Activated CD4-positive, CD25-positive, alpha-beta regulatory T cell treated with anti-CD3 and anti-CD28 coated beads, Interleukin-2, amount 50 U/mL, for 16 hours (primary cell): ENCODE results near the gene PMEPA1.
A peak's percentile ranks its signal among the peaks of the same experiment; 100 is the strongest.

Experiments
- DNase-seq: peaks from one replicate; pipeline ENCODE4 v3.0.0-alpha.2; 2020; ENCODE audit warnings: low read depth, low spot score

Gene PMEPA1

DNA sequence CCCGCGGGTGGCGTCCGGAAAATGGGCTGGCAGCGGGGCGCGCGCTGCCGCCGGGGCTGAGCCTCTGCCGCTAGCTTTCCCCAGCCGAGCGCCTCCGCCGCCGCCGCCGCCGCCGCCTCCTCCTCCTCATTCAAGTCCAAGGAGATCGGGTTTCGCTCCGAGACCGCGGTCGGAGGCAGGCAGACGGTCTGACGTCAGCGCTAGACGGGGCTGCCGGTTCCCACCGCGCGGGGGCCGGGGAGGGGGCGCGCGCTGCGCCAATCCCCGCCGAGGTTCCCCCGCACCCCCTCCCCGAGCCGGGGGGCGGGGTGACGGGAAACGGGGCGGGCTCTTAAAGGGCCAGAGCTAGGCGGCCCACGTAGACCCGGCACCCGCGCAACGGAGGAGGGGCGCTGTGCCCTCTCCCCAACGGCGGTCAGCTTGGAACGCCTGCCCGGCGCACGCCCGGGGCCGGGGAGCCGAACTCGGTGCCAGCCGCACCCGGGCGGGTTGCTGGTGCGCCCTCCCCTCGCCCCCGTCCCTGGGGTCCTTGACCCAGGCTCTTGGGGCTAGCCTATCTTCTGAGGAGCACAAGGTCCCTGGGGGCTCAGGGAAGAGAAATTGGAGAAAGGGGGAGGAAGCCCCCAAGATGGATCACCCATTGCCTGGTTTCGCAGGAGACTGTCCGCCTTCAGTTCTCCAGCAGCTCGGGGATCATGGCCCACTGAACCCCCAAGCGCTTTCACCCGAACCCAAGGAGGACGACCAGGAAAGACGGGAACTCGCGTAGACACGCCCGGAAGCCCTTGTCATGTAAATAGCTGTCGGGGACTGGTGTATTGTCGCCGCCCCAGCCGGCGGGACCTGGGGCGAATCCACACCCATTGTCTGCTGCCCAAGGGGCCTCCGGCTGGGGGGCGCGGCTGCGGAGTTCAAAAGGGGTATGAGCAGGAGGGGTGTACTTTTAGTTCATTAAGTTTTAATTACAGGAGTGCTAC is at the start of gene PMEPA1:
Gene PMEPA1 (minus strand): TSS at position 193 of the 977 bp plus-strand sequence. CDS start 433 bp downstream, outside the sequence.
- DNase-seq: peak; percentile 69

DNA sequence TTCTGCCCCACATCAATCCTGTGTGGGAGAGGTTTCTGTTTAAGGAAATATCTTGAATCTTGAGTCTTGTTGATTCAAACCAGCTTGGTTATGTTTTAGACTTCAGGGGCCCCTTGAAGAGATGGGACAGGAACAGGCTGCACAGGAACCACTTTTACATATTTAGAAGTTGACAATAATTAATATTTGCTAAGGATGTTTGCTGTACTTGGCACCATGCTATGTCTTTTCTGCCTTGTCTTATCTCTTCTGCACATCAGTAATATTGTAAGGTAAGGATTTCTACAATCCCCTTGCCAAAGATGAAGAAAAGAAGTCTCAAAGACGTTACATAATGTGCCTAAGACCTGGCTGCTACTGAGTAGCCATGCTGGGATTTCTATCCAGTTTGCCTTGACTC is 48.0 kb upstream of the PMEPA1 start:
- DNase-seq: no peak

DNA sequence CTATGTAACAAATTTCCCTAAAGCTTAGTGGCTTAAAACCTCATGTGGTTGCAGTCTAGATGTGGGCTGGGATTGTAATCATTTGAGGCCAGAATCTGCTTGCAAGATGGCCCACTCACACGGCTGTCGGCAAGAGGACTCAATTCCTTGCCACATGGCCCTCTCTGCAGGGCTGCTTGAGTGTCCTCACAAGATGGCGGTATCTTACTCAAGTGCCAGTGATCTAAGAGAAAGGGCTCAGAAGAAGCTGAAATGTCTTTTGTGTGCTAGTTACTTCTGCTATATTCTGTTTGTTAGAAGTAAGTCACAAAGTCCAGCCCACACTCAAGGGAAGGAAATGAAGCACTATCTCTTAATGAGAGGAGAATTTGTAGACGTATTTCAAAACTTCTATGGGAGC is 47.1 kb upstream of the PMEPA1 start:
- no peak for DNase-seq

DNA sequence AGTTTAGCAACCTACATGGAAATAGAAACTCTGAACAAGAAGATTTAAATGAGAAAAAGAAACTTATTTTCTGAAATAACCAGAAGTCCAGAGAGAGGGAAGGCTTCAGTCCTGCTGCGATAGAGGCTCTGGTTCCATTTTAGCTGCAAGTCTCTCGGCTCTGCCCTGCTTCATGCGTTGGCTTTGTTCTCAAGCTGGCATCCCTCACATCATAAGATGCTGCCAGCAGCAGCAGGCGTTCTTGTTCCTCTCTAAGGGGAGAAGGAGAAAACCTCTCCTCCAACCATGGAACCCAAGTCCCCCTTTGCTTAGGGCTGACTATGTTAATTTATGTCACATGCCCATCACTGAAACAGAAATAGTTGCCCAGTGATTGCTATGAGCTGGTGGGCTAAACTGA is 46.4 kb upstream of the PMEPA1 start:
- DNase-seq: no peak

GRCh38 chr20:57755609-57756008 is 45.8 kb upstream of the PMEPA1 start:
- no peak for DNase-seq

GRCh38 chr20:57754190-57754589 is 44.4 kb upstream of the PMEPA1 start:
- no peak for DNase-seq

DNA sequence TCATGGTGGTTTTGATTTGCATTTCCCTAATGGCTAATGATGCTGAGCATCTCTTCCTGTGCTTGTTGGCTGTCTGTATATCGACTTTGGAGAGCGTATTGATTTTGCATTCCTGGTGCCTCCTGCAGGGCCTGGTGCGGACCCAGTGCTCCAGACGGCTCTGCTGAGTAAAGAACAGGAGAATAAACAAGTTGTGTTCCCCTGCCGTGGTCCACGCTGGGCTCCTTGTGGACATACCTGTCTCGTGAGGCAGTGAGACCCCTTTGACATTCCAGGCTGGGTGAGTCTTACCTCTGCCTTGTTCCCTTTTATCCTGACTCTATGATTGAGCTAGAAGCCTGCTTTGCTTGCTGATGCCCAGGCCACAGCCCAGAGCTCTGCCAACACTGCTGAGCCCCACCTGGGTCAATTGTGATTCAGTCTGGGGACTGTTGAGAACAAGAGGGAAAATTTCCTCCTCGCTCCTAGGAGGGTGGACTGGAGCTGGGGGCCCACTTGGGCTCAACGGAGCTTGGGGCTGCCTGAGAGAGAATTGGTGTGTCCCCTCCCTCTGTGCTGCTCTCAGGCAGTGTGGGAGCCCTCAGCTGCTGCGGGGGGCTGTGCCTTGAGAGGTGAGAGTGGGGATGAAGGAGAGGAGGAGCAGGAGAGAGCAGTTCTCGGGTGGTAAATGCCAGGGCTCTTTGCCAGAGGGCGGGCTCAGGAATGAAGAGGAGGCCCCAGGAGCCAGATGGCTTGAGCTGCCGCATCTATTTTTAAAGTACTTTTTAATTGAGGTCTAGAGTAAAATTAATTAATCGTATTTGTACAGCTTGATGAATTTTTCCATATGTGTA is 43.7 kb upstream of the PMEPA1 start:
- DNase-seq: no peak

DNA sequence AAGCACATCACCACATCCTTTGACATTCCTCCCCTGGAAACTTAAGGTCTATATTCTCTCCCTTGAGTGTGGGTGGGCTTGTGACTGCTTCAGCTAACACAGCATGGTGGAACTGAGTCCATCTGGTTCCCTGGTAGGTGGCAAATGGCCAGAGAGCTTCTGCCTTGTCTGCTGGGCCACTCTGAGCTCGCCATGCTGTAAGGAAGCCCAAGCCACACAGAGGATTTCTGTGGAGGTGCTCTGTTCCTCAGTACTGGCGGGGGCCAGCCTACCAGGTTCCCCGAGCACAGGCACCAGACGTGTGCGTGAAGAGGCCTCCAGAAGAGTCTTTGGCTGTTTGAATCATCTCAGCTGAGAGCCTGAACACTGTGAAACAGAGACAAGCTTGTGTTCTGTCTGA is 41.6 kb upstream of the PMEPA1 start:
- DNase-seq: no peak

DNA sequence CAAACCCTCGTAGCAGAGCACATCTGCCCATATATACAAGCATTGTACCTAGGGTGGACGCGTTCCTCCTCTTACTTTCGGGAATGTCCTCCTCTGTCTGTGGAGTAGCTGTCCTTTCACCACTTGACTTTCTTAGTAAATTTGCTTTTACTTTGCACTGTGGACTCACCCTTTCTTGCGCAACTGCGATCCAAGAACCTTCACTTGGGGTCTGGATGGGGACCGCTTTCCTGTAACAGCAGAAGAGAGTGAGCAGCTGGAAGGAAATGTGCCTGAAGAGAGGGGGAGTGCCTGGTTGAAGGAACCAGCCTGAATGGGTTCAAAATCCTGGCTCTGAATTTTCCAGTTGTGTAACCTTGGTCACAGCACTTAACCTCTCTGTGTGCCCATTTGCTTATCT is 40.1 kb upstream of the PMEPA1 start:
- DNase-seq: no peak

GRCh38 chr20:57749131-57749690 is 39.4 kb upstream of the PMEPA1 start:
- no peak for DNase-seq

- DNase-seq: no peak
These were observed 38.9 kb upstream of the PMEPA1 start for GRCh38 chr20:57748601-57749130.

DNA sequence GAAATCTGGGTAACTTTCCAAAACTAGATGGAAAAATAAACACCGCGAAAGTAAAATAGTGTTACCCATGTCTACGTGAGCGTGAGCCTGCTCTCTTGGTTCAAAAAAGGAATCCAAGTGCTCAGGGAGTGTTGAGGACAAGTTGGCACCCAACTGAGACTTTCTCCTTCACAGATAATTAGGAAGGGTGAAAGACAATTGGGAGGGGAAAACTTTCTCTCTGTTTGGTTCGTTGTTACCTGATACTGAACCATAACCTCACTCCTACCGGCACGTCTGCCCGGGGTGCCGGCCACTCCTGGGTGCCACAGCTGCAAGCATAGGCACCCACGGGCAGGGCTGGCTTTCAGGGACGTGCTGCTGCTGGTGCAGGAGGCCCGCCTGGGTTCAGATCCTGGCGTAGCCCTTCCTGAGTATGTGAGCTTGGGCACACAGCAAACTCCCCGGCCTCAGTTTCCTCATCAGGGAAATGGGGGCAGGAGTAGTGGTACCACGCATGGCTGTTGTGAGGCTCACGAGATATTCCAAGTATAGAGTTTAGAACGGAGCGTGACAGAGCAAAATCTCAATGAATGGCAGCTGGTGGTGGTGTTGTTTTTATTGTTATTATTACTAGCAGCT is 38.2 kb upstream of the PMEPA1 start:
- no peak for DNase-seq

DNA sequence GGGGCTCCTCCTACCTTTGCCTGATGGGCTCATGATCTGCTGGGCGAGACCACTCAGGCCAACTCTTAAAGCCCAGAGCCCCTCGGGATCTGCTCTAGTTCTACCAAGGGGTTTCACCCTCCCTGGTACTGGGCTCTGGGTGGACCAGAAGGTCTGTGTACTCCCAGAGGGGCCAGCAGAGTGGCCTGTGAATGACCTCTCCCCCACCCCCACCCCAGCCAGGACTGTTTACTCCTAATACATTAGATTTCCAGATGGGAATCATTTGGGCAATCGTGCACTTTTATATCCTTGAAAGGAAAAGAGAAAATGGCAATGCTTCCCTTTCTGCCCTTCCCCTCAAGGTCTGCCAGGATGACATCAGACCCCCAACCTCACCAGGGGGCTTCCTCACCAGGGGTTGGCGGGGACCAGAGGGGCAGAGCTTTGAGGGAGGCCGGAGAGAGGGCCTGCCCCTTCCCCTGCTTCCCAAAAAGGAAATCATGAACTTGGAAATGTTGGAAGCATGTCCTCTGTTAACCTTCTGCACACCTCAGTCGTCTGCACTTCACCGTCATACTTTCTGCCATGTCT is 37.1 kb upstream of the PMEPA1 start:
- DNase-seq: no peak

- DNase-seq: no peak
These were observed 36.4 kb upstream of the PMEPA1 start for GRCh38 chr20:57746201-57746600.

DNA sequence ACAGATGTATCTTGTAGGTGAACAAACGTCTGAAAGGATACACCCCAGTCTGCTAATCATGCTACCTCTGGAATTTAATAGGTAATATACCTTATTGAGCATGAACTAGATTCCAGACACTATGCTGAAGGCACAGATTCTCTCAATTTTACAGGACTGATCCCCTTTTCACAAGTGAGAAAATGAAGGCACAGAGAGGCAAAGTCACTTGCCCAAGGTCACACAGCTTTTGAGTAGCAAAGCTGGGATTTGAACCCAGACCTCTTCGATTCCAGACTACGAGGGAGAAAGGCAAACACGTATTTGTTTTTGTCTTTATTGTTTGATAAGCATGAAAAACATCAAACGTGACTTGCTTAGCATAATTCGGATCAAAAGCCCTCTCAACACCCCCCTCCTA is 34.4 kb upstream of the PMEPA1 start:
- DNase-seq: no peak

- no peak for DNase-seq
These were observed 33.8 kb upstream of the PMEPA1 start for GRCh38 chr20:57743450-57744095.

DNA sequence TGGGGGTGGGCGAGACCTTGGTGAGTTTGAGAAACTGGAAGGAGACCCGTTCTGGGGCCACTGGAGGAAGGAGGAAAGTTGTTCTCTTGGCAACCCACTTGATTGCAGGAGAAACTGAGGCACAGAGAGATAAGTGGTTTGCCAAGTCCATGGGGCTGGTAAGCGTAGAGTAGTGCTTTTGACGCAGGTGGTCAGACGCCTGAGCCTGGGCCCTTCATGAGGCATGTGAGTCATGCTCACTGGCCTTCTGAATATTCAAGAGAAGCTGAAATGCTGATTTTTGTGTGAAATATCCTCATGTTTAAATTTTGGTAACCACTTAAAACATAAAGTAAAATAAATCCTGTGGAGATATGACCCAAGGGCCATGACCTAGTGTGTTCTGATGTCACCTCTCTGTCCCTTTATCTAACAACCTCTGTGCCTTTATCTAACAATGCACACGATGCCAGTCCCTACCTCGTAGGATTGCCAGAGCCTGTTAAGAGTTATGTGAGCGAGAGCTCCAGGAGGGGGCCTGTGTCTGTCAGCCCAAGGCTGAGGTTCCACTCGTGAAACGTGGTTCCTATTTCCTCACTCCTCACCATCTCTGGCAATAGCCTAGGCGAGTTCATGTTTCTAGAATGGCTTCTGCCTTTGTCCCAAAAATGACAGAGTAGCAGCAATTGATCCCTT is 32.8 kb upstream of the PMEPA1 start:
- DNase-seq: no peak

- DNase-seq: no peak
These were observed 28.7 kb upstream of the PMEPA1 start for GRCh38 chr20:57738484-57738883.

DNA sequence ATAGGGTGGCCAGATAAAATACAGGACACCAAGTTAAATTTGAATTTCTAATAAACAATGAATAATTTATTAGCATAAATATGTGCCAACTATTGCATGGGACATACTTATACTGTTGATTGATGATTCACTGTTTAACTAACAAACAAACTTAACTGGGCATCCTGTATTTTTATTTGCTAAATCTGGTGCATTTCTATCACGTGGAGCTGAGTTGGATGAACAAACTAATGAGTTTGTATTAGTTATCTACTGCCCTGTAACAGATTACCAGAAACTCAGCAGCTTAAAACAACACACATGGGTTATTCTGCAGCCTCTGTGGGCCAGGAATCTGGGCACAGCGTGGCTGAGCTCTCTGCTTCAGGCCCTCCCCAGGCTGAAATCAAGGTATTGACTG is 28.2 kb upstream of the PMEPA1 start:
- DNase-seq: no peak

DNA sequence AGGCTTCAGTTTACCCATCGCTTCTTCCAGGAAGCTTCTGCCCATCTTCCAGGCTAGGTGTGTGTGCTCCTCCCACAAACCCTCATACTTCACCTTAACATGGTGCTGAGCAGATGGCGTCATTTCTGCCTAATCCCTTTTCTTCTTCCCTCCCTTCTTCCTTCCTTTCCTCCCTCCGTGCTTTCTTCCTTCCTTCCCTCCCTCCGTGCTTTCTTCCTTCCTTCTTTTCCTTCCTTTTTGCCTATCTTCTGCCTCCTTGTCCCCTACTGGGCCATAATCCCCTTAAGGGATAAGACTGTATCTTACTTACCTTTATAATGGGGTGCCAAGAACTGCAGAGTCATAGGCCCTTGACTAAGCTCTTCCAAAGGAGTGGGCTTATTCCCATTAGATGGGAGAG is 27.5 kb upstream of the PMEPA1 start:
- DNase-seq: no peak
